ENCODE data around the gene KRT33A.
"Not testable (repeated sequence)": the region's sequence is repeated elsewhere in the genome, so short reads cannot be mapped to it uniquely, and the experiment has no call there.

KRT33A gene

DNA sequence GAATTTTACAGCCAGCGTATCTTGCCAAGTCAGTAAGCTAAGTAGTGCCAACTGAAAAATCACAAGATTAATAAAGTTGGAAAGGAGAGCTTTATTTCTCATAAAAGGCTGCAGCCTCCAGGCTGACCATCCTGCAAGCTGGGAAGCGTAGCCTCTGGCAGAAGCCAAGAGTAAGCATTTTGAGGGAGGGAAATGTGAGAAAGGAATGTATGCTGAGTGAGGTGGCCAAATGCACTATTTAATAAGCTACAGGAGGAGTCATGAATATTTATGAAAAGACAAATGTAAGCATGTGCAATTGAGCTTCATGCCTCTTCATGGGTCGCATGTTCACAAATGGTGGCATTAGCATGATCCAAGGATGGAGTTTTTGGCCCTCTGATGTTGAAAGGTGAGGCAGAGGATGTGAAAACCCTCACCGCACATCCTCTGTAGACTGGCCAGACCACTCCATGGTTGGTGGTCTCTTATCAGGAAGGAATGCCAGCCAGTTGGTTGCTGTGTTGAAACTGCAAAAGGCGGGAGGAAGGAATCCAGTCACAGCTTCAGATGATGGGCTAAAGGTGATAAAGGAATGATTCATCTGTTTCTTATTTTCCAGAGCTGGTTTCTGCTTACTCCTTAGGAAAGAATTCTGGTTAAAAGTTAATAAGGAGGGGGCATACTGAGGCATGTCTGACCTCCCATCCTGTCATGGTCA, 9.8 kb upstream of the KRT33A start:
- no peak for DNase-seq

DNA sequence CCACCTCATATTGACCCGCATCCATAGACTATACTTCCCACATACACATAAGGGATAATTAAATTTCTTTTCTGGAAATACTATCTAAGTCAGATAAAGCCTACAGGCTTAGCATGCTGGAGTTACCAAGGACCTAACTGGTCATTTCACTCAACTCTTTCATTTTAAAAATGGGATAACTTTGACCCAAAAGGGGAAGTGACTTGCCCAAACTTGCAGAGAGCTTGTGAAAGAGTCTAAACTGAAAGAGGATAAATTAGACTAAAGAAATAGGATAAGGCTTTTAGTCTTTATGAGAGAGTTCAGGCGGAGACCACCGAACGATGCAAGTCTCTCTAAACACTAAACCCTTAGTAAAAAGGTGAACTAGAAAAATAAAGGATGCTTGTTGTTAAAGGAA, 3.9 kb upstream of the KRT33A start:
- DNase-seq, result no peak

DNA sequence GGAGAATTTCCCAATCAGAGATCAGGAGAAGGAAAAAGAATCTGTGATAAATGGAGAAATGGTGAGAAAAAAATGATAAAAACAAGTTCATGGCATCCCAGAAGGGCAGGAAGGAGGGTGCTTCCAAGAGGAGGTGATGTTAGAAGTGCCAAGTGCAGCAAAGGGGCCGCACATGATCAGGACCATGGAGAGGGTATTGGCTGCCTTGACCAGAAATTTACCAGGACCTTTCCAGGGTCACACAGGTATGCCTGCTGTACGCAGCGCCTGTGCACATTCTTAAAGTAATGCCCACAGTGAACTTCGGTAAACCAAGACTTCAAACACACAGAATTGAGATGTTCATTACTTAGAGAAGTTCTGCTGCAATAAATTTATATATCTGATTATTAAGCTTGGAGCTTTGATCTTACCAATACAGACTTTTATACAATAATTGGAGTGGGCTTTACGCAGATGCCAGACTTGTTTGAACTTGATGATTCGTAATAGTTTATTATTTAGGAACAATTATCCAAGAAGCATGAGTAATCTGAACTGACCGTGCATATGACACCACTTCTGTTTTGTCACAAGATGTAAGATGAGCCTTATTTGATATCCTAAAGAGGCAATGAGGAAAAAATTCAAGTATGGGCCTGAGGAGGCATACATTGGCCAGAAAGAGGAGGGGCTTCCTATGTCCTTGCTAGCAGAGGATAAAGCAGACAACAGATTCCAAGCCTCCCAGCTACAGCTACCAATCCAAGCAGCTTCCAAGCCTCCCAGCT, 2.2 kb upstream of the KRT33A start:
- no peak for DNase-seq

DNA sequence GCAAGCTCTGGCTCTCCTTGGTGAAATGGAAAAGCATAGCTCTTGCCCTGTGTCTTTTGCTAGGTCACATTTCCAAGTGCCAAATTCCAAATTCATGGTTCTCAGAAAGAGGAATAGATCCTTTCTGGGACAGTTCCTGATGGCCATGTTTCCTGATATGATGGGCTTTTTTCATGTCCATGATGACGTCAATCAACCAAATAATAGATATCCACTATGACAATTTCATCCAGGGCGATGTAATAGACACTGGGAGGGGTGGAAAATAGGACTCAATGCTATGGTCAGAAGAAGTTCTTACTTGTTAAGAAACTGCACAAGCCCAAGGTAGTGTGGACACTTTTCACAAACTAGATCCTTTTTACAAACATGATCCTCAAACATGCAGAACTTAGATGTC, 549 bp upstream of the KRT33A start:
- no peak for DNase-seq

DNA sequence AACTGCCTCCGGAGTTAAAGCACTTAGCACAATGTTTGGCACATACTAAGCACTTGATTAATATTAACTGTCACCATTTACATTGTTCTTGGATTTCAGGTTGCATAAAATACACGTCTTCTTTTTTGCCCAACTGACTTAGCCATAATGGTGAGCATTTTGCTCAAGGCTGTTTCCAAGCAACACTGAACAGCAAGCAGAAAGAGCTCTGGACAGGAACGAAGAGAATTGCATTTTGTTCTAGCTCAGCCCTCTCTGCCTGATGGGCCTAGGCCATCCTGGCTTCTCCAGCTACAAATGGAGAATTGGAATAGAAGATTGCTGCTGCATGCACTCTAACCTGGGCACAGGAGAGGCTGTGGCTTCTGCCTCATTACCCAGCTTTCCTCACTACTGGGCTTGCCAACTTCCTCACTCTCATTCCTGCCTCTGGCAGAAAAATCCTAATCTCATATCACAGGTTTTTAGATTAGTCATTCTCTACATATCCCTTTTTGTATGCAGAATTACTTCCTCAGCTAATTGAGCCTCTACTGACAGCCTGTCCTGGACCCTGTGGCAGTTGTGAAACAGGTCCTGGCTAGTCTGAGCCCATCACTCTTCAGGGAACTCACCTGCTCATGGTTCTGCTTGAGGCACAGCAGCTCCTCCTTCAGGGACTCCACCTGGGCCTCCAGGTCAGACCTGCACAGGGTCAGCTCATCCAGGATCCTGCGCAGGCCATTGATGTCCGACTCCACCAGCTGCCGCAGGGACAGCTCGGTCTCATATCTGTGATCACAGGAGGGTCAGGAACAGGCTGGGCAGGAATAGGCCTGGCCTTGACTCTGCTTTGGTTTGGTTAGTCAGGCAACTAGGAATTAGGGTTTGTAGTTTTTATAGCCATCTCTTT, 2.5 kb downstream of the KRT33A start:
- DNase-seq, result no peak

DNA sequence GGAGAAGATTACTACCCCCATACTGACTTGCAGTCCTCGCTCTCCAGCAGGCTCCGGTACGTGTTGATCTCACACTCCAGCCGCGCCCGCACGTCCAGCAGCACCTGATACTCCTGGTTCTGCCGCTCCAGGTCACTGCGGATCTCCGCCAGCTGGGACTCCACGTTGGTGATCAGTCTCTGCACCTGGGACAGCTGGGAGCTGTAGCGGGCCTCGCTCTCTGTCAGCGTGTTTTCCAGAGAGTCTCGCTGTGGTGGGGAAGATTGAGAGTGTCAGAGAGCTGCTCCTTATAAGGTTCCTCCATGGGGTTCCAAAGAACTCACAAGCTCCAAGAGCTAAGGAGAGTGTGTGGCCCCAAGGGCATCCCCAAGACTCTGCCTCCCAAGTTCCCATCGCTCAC, 4.2 kb downstream of the KRT33A start:
- not testable (repeated sequence) for DNase-seq

DNA sequence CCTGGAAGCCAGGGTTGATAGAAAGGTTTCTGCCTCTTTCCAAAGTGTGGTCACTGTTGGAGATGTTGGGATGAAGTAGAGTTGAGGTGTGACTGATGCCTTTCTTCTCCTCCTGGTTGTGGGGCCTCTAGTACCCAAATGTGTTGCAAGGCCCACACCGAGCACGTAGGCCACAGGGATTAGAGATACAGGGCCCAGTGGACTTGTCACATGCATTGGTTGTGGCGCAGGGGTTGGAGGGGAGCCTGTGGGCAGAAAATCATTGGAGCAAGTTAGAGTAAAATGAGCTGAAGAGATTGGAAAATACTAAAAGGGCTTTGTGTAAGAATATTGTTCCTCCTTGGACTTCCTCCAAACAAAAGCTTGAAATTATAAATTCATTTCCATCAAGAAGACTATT, 4.6 kb downstream of the KRT33A start:
- DNase-seq, result no peak

DNA sequence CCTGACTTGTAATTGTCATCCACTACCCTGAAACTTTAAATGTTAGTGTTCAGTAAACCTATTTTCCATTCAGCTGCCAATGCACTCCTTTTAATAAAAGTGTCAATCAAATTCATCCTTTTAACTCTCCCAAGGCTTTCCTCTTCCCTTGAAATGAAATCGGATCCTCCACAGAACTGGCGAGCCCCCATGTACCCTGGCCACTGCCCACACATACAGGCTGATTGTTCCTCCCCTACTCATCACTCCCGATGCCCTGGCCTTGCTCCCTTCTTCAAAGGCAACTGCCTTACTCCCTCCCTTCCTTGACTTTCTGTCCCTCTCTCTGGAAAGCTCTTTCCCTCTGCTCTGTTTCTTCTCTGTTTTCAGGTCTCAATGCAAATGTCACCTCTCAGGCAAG, 7.6 kb downstream of the KRT33A start:
- no peak for DNase-seq

DNA sequence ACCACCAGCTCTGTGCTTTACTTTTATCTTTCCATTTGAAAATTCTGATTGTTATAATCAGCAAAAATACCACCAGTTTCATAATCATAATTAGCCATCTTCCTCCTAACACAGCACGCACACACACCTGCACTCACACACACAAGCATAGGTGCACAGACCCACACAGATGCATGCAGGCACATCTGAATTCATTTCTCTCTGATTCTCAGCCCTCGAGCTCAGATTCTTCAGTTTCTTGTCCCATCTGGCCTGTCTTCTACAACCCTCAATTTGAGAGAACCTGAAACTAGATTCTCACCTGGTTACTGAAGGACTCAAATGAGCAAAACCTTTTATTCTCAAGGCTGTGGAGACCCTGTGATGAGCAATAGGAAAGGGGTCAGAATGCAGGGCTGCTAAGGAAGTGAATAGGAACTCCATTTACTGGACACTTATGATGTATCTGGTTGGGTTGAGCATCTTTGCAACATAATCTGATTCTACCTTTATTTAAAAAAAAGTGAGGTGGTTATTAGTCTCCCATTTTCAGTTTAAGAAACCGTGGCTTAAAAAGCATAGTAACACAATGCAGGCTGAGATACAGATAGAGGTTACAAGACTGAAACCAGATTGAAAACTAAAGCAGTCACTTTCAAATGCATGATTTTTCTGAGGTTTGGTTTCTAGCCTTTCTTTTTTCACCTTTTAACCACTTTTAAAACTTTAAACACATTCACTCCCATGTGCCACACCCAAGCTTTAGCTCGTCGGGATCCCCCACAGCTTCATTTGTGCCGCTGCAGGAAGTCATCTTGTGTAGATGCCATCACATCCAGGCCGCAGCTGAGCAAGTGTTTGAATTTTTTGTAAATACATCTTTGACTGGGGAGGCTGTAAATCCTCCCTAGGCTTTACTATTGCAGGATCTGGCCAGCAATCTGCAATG, 9.4 kb downstream of the KRT33A start:
- DNase-seq, result no peak

DNA sequence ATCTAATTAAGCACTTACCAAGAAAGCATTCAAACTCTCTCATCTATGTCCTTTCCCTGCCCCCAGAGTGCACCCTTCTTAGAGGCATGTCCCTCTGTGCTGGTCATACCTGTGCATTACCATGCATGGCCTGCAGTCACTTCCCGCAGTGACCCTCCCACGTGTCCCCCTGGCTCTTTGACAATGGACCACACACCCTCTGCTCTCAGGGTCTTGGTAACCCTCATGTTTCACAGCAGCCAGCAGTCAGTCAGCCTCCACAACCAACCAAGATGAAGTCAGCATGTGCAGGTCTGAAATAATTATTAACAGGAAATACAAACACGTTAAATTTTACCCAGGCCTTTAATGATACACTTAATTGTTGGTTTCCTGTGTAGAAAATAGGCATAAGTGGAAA, 10.1 kb downstream of the KRT33A start:
- no peak for DNase-seq

DNA sequence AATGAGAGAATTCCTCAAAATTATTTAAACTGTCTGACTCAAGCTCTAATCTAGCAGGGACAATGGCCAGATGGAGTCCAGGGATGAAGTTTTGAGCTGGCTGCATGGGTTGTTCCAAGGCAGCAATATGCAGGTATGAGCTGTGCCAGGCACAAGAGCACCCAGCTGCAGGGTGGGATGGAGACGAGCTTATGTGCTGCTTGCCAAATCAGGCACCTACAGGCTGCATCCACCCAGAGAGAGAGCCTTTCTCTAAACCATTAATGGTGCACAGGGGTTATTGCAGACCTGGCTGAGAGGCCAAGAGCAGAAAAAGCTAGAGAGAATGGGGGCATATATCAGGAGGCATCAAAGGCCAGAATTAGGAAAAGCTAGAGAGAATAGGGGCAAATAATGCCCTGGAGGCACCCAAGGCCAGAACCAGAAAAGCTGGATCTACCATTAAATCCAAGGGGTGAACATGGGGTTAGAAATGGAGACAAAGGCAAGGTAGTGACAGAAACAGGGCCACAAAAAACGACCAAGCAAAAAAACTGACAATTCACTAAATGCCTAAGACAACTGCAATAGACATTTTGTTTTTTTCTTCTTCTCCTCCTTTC, 11.0 kb downstream of the KRT33A start:
- DNase-seq, result no peak

DNA sequence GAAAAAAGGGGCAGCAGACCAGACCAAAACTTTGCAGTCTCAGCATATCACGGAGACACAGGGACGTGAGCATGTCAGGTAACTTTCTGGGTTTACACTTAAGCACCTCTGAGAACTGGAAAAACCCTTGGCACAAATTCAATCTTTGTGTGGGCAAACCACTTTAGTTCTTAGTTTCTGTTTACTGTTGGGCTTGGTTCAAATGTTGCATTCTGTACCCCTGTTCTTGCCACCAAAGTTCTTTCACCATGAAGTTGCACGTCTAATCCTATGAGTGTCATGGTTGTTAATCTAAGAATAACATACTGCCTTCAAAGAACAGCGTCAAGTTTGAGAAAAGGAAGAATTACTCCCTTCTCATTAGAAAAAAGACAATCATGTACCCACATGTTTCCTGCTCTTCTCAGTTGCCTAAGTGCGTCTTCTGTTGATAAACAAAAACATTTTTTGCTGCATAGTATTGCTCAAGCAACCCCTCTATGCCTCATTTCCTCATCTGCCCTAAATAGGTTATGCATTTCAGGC, 11.6 kb downstream of the KRT33A start:
- DNase-seq, result no peak

DNA sequence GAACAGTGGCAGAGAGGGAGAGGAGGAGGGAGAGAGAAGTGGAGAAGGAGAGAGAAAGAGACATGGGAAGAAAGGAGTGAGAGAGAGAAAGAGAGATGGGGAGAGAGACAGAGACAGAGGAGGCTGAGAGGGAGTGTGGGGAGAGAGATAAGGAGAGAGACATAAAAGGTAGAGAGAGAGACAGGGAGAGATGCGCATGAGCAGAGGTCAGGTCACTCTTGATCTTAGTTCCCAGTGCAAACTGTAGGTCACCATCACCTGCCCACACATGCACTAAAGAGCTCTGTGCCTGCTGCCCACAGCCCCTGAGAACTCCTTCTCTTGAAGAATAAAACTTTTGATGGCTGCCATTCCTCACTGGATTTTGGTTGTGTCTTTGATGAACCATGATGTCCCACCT, 14.9 kb downstream of the KRT33A start:
- no peak for DNase-seq

DNA sequence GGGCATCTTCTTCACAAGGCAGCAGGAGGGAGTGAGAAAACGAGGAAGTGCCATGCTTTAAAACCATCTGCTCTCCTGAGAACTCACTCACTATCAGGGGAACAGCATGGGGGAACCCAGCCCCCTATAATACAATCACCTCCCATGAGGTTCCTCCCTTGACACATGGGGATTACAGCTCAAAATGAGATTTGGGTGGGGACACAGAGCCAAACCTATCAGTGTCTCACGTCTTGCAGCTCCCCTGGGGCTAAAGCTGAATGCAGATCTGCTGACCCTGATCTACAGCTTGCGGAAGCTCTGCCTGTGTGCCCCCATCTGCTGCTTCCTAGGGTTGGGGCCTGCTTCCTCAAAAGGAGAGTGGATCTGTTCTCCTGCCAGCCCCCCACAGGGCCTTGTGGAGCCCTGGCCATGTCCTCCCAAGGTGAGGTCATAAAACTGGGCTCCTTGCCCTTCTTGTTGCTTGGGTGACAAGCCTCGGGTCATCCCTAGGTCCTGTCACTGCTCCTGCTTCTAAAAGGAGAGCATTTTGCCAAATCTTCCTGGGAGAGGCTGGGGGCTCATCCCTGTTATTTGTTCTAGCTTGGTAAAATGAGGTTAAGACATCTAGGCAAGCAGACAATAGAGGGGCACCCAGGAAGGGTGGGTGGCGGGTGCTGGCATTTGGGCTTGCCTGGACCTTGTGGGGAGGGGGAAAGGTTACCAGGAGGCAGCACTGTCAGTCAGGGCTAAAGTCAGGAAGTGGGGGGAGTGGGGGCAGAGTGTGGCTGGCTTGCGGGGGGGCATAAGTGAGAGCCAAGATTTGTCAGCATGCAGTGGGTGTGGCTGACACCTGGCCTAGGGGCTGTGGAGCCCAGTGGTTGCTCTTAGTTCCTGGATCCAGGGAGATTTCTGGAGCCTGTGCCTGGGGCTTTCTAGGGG, 16.0 kb downstream of the KRT33A start:
- no peak for DNase-seq

DNA sequence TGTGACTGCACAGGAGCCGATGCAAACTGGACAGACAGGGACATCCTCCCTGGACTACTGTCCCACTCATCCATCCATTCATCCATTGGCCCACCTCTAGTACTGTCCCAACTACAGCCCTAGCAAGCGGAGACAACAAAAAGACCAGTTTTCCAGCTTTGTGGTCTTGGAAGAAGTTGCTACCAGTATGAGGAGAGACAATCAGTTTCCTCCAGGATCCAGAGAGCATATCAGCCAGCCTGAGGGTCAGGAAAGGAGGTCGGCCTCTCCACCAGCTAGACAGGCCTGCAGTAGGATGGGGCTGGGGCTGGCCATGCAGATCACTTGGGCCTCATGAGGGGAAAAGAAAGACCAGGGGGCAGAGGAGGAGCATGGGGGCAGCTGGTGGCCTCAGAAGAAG, 16.8 kb downstream of the KRT33A start:
- DNase-seq, result no peak

DNA sequence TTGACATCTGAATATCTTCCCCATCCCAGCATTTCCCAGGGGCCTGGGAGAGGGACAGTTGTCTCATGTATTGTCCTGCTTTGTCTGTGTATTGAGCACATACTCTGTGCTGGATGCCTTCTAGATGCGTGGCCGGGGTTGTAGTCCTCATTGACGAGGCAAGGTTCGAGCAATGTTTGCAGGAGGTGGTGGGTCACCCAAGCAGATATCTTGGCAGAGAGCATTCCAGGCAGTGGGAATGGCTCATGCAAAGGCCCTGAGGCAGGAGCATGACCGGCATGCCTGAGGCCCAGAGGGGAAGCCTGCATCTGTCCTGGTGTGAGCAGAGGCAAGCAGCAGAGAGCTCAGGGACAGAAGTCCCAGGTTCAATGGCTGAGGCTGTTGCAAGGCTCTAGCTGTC, 17.5 kb downstream of the KRT33A start:
- DNase-seq, result no peak

DNA sequence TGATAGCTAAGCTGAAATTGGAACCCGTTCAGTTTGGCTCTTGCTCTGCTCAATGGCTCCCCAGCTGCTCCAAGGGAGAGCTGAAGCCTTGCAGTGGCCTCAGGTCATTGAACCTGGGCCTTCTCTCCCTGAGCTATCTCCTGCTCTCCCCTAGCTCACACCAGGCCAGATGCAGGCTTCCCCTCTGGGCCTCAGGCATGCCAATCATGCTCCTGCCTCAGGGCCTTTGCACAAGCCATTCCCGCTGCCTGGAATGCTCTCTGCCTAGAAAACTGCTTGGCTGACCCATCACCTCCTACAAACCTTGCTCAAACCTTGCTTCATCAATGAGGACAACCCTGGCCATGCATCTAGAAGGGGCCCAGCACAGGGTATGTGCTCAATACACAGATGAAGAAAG, 18.4 kb downstream of the KRT33A start:
- no peak for DNase-seq

DNA sequence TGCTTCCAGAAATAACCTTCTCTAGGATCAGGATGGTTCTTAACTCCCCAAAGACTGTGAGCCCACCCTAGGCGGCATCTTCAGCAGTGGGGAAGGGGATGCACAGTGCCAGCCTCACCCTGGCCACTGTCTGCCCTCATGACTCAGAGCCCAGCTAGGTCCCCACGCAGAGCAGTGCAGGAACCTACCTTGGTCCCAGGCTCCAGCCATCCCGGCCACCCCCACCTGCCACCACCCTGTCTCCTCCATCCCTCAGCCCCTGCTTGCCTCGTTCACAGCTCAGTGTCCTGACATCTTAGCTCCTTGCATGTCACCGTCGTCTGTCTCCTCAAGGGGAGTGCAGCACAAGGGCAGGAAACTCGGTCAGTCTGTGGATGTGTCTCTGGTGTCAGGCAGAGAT, 19.0 kb downstream of the KRT33A start:
- no peak for DNase-seq

DNA sequence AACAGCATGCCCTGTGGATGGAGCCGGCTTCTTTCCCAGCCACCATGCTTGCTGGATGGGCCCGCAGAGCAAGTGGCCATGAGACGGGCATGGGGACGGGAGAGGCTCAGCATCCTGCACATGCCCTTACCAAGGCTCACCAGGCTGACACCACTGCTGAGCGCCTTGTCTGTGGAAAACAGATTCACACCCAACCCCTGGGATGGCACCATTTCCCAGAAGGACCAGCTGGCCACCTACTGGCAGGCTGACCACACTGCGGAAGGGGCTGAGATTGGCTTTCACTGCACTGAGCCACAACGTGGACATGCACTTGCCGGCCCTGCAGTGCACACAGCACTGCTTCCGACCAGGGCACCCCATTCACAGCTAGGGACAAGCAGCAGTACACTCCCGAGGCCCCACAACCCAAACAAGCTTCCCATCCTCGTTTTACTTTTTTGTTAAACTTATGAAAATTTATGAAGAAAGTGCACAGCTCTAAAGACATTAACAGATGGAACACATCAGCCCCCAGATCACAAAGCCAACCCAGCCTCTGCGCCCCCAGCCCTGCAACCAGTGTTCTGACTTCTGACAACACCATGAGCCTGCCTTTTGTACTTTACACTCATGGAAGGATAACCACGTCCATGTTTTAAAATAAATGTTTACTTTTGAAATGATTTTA, 21.2 kb downstream of the KRT33A start:
- no peak for DNase-seq

DNA sequence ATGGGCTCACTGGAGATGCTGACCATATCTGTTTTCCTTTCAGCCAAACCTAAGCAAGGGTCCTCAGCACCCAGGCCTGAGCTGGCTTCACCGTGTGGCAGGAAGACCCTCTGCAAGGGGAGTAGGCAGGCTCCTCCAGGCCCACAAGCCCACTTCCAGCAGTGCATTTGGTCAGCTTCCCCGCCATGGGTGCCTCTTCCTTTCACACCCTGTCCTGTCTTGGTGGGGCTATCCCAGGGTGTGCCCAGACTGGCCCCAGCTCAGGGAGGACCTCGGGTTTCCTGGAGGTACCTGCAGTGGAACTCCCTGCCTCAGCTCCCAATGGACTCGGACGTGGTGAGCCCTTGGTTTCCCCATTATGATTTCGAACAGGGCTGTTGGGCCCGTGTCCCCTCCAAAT, 22.4 kb downstream of the KRT33A start:
- no peak for DNase-seq
